Astrocyte (in vitro differentiated cells and primary cell): ENCODE results near the gene HOXB2. TPM values are rescaled to one million over a fixed set of nuclear protein-coding genes. Genes with fewer than 3 reads are reported as not detected.
A peak's percentile ranks its signal among the peaks of the same experiment; 100 is the strongest.

Source experiments
- DNase-seq: peaks from one replicate; pipeline ENCODE4 v3.0.0-alpha.2; 2010; ENCODE audit warnings: low read depth
- FAIRE-seq: peaks from 2 replicates; lab custom pipeline; 2011; peaks lifted over from hg19 to GRCh38; lab: Jason Lieb, UNC
- H2AFZ ChIP-seq: 2 replicates; pipeline ENCODE4 v1.6.0; 2012; ENCODE audit warnings: low read depth, low read length, inconsistent platforms
- H3K27ac ChIP-seq: 2 replicates; pipeline ENCODE4 v1.5.1; 2011; ENCODE audit warnings: low read depth, low read length, inconsistent platforms
- H3K27me3 ChIP-seq: 2 replicates; pipeline ENCODE4 v1.6.0; 2011; ENCODE audit warnings: low read length, inconsistent platforms; ENCODE audit not compliant: insufficient read depth
- H3K36me3 ChIP-seq: 2 replicates; pipeline ENCODE4 v1.5.1; 2011; ENCODE audit warnings: low read length, inconsistent platforms; ENCODE audit not compliant: insufficient read depth
- H3K4me1 ChIP-seq: 2 replicates; pipeline ENCODE4 v1.5.1; 2011; ENCODE audit warnings: low read length, inconsistent platforms; ENCODE audit not compliant: insufficient read depth
- H3K4me2 ChIP-seq: 2 replicates; pipeline ENCODE4 v1.6.0; 2012; ENCODE audit warnings: low read length, inconsistent platforms
- H3K4me3 ChIP-seq: 2 replicates; pipeline ENCODE4 v1.5.1; 2011; ENCODE audit warnings: low read depth, mild to moderate bottlenecking, low read length, inconsistent platforms; ENCODE audit not compliant: insufficient read depth
- H3K79me2 ChIP-seq: 2 replicates; pipeline ENCODE4 v1.6.0; 2012; ENCODE audit warnings: mild to moderate bottlenecking, low read length, inconsistent platforms; ENCODE audit not compliant: insufficient read depth
- H3K9ac ChIP-seq: 2 replicates; pipeline ENCODE4 v1.6.0; 2012; ENCODE audit warnings: mild to moderate bottlenecking, low read length, inconsistent platforms
- H3K9me3 ChIP-seq: 2 replicates; pipeline ENCODE4 v1.5.1; 2012; ENCODE audit warnings: low read depth, mild to moderate bottlenecking, low read length, inconsistent platforms; ENCODE audit not compliant: insufficient read depth
- H4K20me1 ChIP-seq: 2 replicates; pipeline ENCODE4 v1.6.0; 2012; ENCODE audit warnings: low read length, inconsistent platforms; ENCODE audit not compliant: insufficient read depth
- H3K27ac Mint-ChIP-seq: one replicate; pipeline ENCODE4 v1.8.0; 2021; ENCODE audit warnings: mild to moderate bottlenecking, mixed read lengths; ENCODE audit not compliant: unreplicated experiment
- H3K27me3 Mint-ChIP-seq: one replicate; pipeline ENCODE4 v1.8.0; 2021; ENCODE audit warnings: low read depth, mixed read lengths; ENCODE audit not compliant: unreplicated experiment
- H3K36me3 Mint-ChIP-seq: one replicate; pipeline ENCODE4 v1.8.0; 2021; ENCODE audit warnings: low read depth, mixed read lengths; ENCODE audit not compliant: unreplicated experiment
- H3K4me1 Mint-ChIP-seq: one replicate; pipeline ENCODE4 v1.8.0; 2021; ENCODE audit warnings: low read depth, mixed read lengths; ENCODE audit not compliant: unreplicated experiment
- H3K4me3 Mint-ChIP-seq: one replicate; pipeline ENCODE4 v1.8.0; 2021; ENCODE audit warnings: mild to moderate bottlenecking, moderate library complexity, mixed read lengths; ENCODE audit not compliant: unreplicated experiment
- H3K9me3 Mint-ChIP-seq: one replicate; pipeline ENCODE4 v1.8.0; 2021; ENCODE audit warnings: mild to moderate bottlenecking, mixed read lengths; ENCODE audit not compliant: unreplicated experiment
- CTCF ChIP-seq: IDR thresholded peaks from 2 replicates; pipeline ENCODE4 v1.5.1; 2011; ENCODE audit warnings: low read depth, mild to moderate bottlenecking, inconsistent platforms, low read length, moderate library complexity; ENCODE audit not compliant: insufficient read depth
- EZH2 ChIP-seq: IDR thresholded peaks from 2 replicates; pipeline ENCODE4 v1.6.1; 2012; ENCODE audit warnings: mild to moderate bottlenecking, low read length, inconsistent platforms; ENCODE audit not compliant: insufficient read depth
- total RNA-seq: library from RNA; stranded (reverse); gene quantifications from 2 replicates; pipeline ENCODE4 v1.2.1, GENCODE V29; 2021

The HOXB2 gene
- total RNA-seq, 1 donor from 2014 or later = 0.41 TPM

GRCh38 chr17:48555258-48556228 lies 10.6 kb upstream of the HOXB2 start:
- TF ChIP-seq CTCF = no peak
- no peak for TF ChIP-seq EZH2
- Mint-ChIP-seq H3K9me3 (peaks cover 18% of the 10 kb centered on the region), H3K36me3 (peaks cover 5% of the 10 kb centered on the region), H3K27ac (no peak overlapping the region), H3K4me3 (no peak overlapping the region), H3K4me1 (peaks cover 2% of the 10 kb centered on the region), H3K27me3 (peaks cover 91% of the 10 kb centered on the region)
- DNase-seq = peak; percentile 99
- no peak for FAIRE-seq
- H3K9me3 ChIP-seq = no peaks in the 10 kb centered on the region
- peak overlapping the region; percentile 63 for H3K4me3 ChIP-seq
- H3K4me1 ChIP-seq = peaks cover 45% of the 10 kb centered on the region
- H3K27ac ChIP-seq = peak overlapping the region; percentile 80
- no peaks in the 10 kb centered on the region for H4K20me1 ChIP-seq
- H3K4me2 ChIP-seq = peak overlapping the region; percentile 88
- no peak overlapping the region for H2AFZ ChIP-seq
- H3K79me2 ChIP-seq = peaks cover 87% of the 10 kb centered on the region
- peaks cover 70% of the 10 kb centered on the region for H3K27me3 ChIP-seq
- H3K36me3 ChIP-seq = no peaks in the 10 kb centered on the region
- H3K9ac ChIP-seq = peak overlapping the region; percentile 83

- Mint-ChIP-seq H3K4me3 (no peak overlapping the region), H3K9me3 (peaks cover 18% of the 10 kb centered on the region), H3K4me1 (peaks cover 2% of the 10 kb centered on the region), H3K27me3 (peaks cover 88% of the 10 kb centered on the region), H3K27ac (no peak overlapping the region), H3K36me3 (peaks cover 5% of the 10 kb centered on the region)
- H3K4me1 ChIP-seq = peaks cover 48% of the 10 kb centered on the region
- H3K9me3 ChIP-seq = no peaks in the 10 kb centered on the region
- no peak overlapping the region for H2AFZ ChIP-seq
- peak overlapping the region; percentile 83 for H3K9ac ChIP-seq
- H3K27ac ChIP-seq = peak overlapping the region; percentile 80
- FAIRE-seq (no peak), DNase-seq (peak; percentile 23)
- H3K27me3 ChIP-seq = peaks cover 72% of the 10 kb centered on the region
- no peaks in the 10 kb centered on the region for H3K36me3 ChIP-seq
- H3K79me2 ChIP-seq = peaks cover 86% of the 10 kb centered on the region
- TF ChIP-seq EZH2 (peak; percentile 74), CTCF (no peak)
- H3K4me2 ChIP-seq = peak overlapping the region; percentile 88
- peak overlapping the region; percentile 63 for H3K4me3 ChIP-seq
- no peaks in the 10 kb centered on the region for H4K20me1 ChIP-seq
These were observed 9.7 kb upstream of the HOXB2 start for GRCh38 chr17:48554412-48555257.
